SH-SY5Y (cell line): ENCODE data around the gene BRAF.

ENCODE experiments used
- GATA2 ChIP-seq: IDR thresholded peaks from 2 replicates; pipeline ENCODE4 v1.6.1; 2011; ENCODE audit warnings: mild to moderate bottlenecking, low read depth, low read length
- GATA3 ChIP-seq: IDR thresholded peaks from 2 replicates; pipeline ENCODE4 v1.6.1; 2011; ENCODE audit warnings: low read depth, mild to moderate bottlenecking, low read length, moderate library complexity

DNA sequence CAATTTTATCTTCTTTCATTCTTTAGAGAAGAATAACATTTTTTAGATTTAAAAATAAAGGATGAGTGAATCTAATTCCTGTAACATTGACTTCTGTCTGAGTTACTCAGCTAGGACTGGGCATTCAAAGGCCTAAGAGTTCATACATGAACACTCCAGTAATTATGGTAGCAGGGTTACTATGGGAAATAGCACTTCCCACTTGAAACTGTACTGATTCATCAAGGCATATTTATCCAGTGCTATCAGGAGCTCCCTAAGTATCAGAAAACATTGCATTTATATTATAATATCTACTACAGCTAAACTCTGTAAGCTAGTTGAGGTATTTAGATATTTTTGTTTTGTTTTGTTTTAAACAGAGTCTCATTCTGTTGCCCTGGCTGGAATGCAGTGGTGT lies 186.4 kb downstream of the BRAF start:
- TF ChIP-seq GATA2 = no peak
- no peak for TF ChIP-seq GATA3
